Glomerular endothelial cell (primary cell): ENCODE data around the gene TSPY10. TPM values are rescaled to one million over a fixed set of nuclear protein-coding genes. Genes with fewer than 3 reads are reported as not detected.
"Not testable (repeated sequence)": the region's sequence is repeated elsewhere in the genome, so short reads cannot be mapped to it uniquely, and the experiment has no call there.

Source experiments
- DNase-seq: peaks from one replicate; pipeline ENCODE4 v3.0.0-alpha.2; 2011; ENCODE audit warnings: low read depth, low spot score; ENCODE audit errors: extremely low read depth
- total RNA-seq: library from RNA; depleted of rRNA; stranded (reverse); fragments of >200 nt; gene quantifications from 2 replicates; pipeline ENCODE4 v1.2.3, GENCODE V29; 2015

The TSPY10 gene
- total RNA-seq, result not detected in 2 replicates

- not testable (repeated sequence) for DNase-seq
Measured at GRCh38 chrY:9527580-9527979, at the start of gene TSPY10. TSS of gene TSPY10 (plus strand) at chrY:9527880. CDS start at chrY:9527926, 46 bp downstream.

GRCh38 chrY:9486967-9487366 is 40.7 kb upstream of the TSPY10 start, which contains the start of gene TSPY9:
TSS of gene TSPY9 (plus strand) at chrY:9487267. CDS start at chrY:9487313, 46 bp downstream.
- not testable (repeated sequence) for DNase-seq

GRCh38 chrY:9504396-9504795 is 23.3 kb upstream of the TSPY10 start:
- DNase-seq, result not testable (repeated sequence)

GRCh38 chrY:9516287-9516686 is 11.4 kb upstream of the TSPY10 start:
- not testable (repeated sequence) for DNase-seq

Other genes starting within 250 kb of the TSPY10 start
- not detected in 2 replicates for gene TSPY4, start 190.4 kb upstream of the TSPY10 start, total RNA-seq
- gene TSPY8, start 170.1 kb upstream of the TSPY10 start, total RNA-seq, result not detected in 2 replicates
- gene TSPY3, start 129.5 kb upstream of the TSPY10 start, total RNA-seq, result not detected in 2 replicates
- gene TSPY1, start 60.9 kb upstream of the TSPY10 start, total RNA-seq, result not detected in 2 replicates
- gene TSPY9, start 40.6 kb upstream of the TSPY10 start, total RNA-seq, result not detected in 2 replicates